Activated CD8-positive, alpha-beta memory T cell treated with anti-CD3 and anti-CD28 coated beads, Interleukin-2, amount 50 U/mL, for 1 hour (primary cell): Measurements from ENCODE around the gene ARHGEF40.

Source experiments
- DNase-seq: peaks from one replicate; pipeline ENCODE4 v3.0.0-alpha.2; 2020; ENCODE audit errors: extremely low read depth

Gene ARHGEF40

GRCh38 chr14:21059842-21060613, 10.1 kb upstream of the ARHGEF40 start:
- DNase-seq: no peak

- no peak for DNase-seq
Measured at GRCh38 chr14:21060614-21061346, 9.3 kb upstream of the ARHGEF40 start.

DNA sequence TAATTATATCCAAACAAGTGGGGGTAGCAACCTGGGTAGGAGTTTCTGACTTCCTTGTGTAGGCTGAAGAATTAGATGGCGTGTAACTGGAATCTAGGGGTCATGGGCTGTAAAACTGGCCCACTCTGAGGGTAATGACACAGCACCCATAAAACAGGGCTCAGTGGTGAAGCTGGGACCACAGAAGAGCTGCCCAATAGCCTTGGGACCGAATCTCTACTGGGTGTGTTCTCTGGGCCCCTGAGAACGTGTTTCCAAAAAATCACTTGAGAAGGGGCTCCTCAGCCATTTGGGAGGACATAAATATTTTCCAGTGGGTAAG, 8.8 kb upstream of the ARHGEF40 start:
- DNase-seq: no peak

DNA sequence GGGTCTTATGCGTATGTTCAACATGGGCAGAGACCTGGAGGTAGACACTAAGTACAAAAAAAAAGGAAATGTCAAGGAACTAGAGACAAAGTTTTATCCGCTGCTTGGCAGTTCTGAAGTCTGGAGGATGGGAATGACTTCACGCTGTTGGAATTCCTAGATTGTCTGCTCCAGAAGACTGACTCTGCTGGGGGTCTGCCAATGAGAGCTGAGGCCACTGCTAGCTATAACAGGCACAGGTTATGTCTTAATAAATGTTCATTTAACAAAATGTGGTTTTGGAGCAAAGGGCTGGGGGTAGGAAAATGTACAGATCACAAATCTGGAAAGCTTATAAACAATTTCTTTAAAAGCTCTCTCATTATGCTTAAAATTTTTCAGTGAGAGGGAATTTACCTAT, 6.6 kb upstream of the ARHGEF40 start:
- DNase-seq: no peak

GRCh38 chr14:21066882-21067502, 3.1 kb upstream of the ARHGEF40 start:
- DNase-seq: no peak

- DNase-seq: no peak
Measured at GRCh38 chr14:21068521-21069387, 1.4 kb upstream of the ARHGEF40 start.

DNA sequence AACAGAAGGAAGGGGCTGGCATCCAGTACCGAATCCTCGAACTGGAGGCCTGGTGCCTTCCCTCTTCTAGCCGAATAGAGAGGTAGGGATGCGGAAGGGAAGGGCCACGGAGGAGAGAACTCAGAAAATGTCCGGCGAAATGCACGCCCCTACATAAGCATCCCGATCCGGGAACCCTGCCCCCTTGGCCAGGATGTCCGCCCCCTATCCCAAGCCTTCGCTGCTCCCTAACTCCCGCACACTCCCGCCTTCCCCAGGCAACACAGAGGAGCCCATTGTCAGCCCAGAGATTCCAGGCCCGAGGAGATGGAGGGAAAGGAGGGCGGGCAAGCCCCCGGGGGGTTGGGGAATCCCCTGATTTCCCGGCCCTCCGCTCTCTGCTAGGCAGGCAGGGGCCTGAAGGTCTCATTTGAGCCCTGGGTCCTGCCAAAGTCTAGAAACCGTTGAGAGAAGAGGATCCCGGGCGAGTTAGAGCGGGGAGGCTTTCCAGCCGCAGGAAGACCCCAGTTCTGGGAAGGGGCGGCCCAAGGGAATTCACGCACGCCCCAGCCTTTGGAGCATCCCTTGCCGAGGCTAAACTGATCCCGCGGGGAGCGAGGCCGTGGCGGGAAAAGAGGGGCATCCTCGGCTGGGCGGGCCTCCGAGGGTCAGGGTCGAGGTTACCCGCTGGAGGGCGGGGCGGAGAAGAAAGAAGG, 569 bp upstream of the ARHGEF40 start:
- DNase-seq: no peak

DNA sequence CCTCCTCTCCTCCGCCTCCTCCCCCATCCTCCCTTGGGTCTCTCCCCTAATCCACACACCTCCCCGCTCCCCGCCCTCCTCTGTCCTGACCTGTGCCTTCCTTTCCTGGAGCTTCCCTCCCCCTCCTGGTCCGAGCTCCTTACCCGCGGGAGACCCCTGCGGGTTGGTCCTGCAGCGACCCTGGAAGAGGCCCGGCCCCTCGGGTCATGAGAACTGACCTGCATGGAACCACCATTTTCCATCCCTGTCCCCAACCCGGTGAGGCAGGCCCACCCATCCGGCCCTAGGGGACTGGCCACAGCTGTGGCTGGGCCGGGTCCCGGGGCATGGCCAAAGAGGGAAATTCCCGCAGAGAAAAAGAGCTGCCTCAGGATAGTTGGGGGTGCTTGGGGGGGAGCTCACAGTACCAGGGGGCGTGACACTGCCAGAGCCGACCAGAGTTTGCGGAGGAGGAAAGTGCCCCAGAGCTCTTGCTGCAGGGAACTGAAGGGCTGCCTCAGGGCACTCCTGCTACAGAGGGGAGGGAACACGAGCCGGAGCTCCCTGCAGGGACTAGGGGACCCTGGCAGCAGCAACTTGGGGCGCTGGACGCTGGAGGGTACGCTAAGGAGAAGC, 613 bp downstream of the ARHGEF40 start:
- no peak for DNase-seq

DNA sequence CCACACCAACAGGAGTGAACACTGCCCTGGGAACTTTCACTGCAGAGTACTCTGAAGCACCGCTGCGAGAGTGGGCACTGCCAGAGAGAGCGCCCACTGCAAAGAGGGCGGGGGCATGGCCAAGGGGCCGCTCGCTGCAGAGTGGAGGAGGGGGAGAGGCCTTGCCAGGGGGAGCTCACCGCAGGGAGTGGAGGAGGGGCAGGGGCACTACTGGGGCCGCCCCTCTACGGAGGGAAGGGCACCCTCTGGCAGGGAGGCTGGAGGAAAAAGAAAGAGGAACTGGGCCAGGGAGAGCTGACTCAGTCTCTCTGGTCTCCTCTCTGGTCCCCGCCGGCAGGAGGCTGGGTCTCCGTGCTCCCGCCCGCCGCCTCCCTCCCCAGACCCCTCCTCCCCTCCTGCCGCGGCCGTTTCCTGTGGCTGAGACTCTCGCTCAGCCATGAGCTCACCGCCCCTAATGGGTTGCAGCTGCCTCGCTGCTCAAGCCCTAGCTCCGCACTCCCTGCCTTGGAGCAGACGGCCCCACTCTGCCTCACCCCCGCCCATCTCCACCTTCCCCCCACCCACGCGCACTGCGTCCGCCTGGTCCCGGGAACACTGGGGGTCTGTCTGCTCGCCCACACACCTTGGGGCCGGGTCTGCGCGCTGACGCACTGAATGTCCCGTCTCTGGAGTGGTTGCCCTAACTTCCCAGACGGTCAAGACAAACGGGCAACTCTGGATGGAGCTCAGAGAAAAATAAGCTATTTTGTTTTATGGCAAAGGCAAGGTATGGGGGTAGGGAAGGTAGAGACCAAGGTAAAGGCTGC, 1.3 kb downstream of the ARHGEF40 start:
- no peak for DNase-seq

DNA sequence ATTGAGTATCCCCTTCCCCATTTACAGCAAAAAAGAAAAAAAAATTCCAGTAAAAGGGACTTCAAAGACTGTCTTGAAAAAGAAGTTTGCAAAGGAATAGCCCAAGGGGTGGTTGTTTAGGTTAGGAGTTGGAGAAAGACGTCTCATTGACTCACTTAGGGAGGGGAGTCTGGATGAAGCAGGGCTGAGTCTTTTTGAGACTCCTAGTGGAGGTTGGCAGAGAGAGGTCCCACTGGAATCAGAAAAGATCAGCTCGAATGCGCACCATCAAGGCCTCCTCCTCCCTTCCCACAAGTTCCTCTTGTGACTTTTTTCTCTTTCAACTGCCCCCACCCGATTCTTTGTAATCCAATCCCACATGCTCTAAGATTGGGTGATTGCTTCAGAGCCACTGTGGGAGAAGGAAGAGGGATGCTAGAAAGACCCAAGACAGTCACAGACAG, 1.9 kb downstream of the ARHGEF40 start:
- DNase-seq: no peak

DNA sequence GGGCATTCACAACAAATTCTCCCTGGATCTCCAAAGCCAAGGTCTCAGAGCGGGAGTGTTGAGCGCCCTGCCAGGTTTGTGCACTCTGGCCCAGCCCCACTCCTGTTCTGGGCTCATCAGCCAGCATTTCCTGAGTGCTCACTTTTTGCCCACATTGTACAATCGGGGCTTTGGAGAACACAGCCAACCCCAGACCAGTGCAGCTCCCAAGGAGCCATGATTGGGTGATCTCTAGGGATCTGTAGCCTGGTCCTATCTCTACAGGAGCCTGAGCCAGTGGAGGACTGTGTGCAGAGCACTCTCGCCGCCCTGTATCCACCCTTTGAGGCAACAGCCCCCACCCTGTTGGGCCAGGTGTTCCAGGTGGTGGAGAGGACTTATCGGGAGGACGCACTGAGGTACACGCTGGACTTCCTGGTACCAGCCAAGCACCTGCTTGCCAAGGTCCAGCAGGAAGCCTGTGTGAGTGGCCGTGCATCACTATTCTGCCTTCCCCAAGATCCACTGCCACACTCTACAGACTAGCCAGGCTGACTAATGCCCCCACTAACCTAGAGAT, 2.8 kb downstream of the ARHGEF40 start:
- no peak for DNase-seq

GRCh38 chr14:21073921-21074320, 3.8 kb downstream of the ARHGEF40 start:
- DNase-seq: no peak

DNA sequence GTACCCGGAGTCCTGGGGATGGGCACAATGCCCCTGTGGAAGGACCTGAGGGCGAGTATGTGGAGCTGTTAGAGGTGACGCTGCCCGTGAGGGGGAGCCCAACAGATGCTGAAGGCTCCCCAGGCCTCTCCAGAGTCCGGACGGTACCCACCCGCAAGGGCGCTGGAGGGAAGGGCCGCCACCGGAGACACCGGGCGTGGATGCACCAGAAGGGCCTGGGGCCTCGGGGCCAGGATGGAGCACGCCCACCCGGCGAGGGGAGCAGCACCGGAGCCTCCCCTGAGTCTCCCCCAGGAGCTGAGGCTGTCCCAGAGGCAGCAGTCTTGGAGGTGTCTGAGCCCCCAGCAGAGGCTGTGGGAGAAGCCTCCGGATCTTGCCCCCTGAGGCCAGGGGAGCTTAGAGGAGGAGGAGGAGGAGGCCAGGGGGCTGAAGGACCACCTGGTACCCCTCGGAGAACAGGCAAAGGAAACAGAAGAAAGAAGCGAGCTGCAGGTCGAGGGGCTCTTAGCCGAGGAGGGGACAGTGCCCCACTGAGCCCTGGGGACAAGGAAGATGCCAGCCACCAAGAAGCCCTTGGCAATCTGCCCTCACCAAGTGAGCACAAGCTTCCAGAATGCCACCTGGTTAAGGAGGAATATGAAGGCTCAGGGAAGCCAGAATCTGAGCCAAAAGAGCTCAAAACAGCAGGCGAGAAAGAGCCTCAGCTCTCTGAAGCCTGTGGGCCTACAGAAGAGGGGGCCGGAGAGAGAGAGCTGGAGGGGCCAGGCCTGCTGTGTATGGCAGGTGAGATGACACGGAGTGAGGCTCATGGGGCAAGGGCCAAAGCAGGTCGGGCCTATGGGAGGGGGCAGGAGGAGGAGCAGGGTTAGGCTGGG, 4.5 kb downstream of the ARHGEF40 start:
- DNase-seq: no peak

- no peak for DNase-seq
Measured at GRCh38 chr14:21075719-21076437, 5.8 kb downstream of the ARHGEF40 start.

DNA sequence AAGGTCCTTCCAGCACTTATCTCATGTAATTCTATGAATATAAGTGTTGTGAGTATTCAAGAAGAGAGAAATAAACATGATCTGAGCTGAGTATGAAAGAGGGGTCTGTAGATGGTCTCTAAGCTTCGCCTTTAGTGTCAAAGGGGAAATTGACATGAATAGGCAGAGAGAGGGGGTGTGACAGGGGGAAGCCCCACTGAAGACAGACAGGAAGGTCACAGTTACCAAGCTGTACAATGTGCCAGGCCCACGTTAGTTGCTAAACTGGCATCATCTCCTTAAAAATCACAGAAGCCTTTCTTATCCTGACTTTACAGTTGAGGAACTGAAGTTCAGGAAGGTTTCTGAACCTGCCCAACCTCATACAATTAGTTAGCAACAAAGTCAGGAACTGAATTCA, 7.6 kb downstream of the ARHGEF40 start:
- no peak for DNase-seq

- no peak for DNase-seq
Measured at GRCh38 chr14:21078287-21078686, 8.2 kb downstream of the ARHGEF40 start.

DNA sequence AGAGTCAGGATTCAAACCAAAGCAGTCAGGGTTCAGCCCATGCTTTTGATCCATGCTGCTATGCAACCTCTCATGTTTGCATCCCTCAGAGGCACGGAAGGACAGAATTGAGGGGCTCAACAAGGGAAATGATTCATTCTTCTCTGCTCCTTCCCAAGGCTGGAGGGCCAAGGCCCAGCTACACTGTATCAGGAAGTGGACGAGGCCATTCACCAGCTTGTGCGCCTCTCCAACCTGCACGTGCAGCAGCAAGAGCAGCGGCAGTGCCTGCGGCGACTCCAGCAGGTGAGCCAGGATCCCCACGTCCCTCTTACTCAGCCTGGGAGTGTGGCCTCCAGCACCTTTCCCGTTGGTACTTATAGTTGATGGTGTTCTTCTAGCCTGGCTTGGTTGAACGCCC, 8.6 kb downstream of the ARHGEF40 start:
- no peak for DNase-seq

- no peak for DNase-seq
Measured at GRCh38 chr14:21081521-21082142, 11.5 kb downstream of the ARHGEF40 start.
